HL-60 (cell line): Measurements from ENCODE around the gene WBP2.

ENCODE experiments used
- DNase-seq, 2 experiments: peaks; one replicate each; pipeline ENCODE4 v3.0.0-alpha.2; 2010 to 2020; ENCODE audit warnings: low read depth in 1 of 2, low spot score in 1 of 2
- H3K27ac ChIP-seq: fragments of 250-450 bp; sonication (Bioruptor Pico); replicated peaks from 2 replicates; pipeline ENCODE4 v1.5.1; 2020; ENCODE audit warnings: mild to moderate bottlenecking, moderate library complexity
- H3K27me3 ChIP-seq: fragments of 250-450 bp; sonication (Bioruptor Pico); 2 replicates; pipeline ENCODE4 v1.5.1; 2021; ENCODE audit warnings: mild to moderate bottlenecking, moderate library complexity; ENCODE audit not compliant: insufficient read depth, poor library complexity, severe bottlenecking
- H3K4me3 ChIP-seq: replicated peaks from 2 replicates; pipeline ENCODE4 v1.5.1; 2011; ENCODE audit warnings: mild to moderate bottlenecking, control low read depth, low read length; ENCODE audit not compliant: insufficient read depth
- CTCF ChIP-seq: IDR thresholded peaks from one replicate; pipeline ENCODE4 v1.5.1; 2011; ENCODE audit warnings: low read length, control low read depth, inconsistent platforms; ENCODE audit not compliant: insufficient read depth
- GABPA ChIP-seq: IDR thresholded peaks from 2 replicates; pipeline ENCODE4 v1.6.1; 2012; ENCODE audit warnings: low read depth
- POLR2AphosphoS5 ChIP-seq: IDR thresholded peaks from 2 replicates; pipeline ENCODE4 v1.6.1; 2012; ENCODE audit warnings: low read depth
- REST ChIP-seq: IDR thresholded peaks from 2 replicates; pipeline ENCODE4 v1.6.1; 2012; ENCODE audit warnings: low read depth; ENCODE audit not compliant: insufficient replicate concordance
- SPI1 ChIP-seq: IDR thresholded peaks from 2 replicates; pipeline ENCODE4 v1.6.1; 2012; ENCODE audit warnings: low read depth, mild to moderate bottlenecking, borderline replicate concordance

WBP2 gene

GRCh38 chr17:75816693-75817092 lies 38.4 kb downstream of the WBP2 start:
- DNase-seq: no peak
- H3K27ac ChIP-seq: no peak overlapping the region
- no peak for TF ChIP-seq POLR2AphosphoS5
- TF ChIP-seq GABPA: no peak
- no peak for TF ChIP-seq CTCF
- no peak for TF ChIP-seq SPI1
- no peak for TF ChIP-seq REST

GRCh38 chr17:75815399-75815798 lies 39.7 kb downstream of the WBP2 start:
- TF ChIP-seq SPI1 (no peak), CTCF (no peak)
- Histone ChIP-seq H3K27me3 (no peaks in the 10 kb centered on the region), H3K4me3 (no peak overlapping the region), H3K27ac (no peak overlapping the region)
- DNase-seq: no peak

More at GRCh38 chr17:75816693-75817092, 38.4 kb downstream of the WBP2 start:
- no peaks in the 10 kb centered on the region for H3K27me3 ChIP-seq
- no peak overlapping the region for H3K4me3 ChIP-seq

- DNase-seq: no peak
- no peak overlapping the region for H3K4me3 ChIP-seq
- no peaks in the 10 kb centered on the region for H3K27me3 ChIP-seq
- H3K27ac ChIP-seq: no peak overlapping the region
- TF ChIP-seq CTCF (no peak), REST (no peak), GABPA (no peak), POLR2AphosphoS5 (no peak), SPI1 (no peak)
These were observed 40.2 kb downstream of the WBP2 start for GRCh38 chr17:75814900-75815373.

GRCh38 chr17:75814021-75814395 lies 41.1 kb downstream of the WBP2 start:
- Histone ChIP-seq H3K27ac (no peak overlapping the region), H3K4me3 (no peak overlapping the region), H3K27me3 (no peaks in the 10 kb centered on the region)
- TF ChIP-seq CTCF (no peak), REST (no peak), GABPA (no peak), POLR2AphosphoS5 (no peak), SPI1 (no peak)
- no peak for DNase-seq
